Right ventricle myocardium inferior (tissue), 1 donor: ENCODE data around the gene SLC30A3. TPM values are rescaled to one million over a fixed set of nuclear protein-coding genes. Genes with fewer than 3 reads are reported as not detected.

Source experiments
- ATAC-seq: fragments of 200-7000 bp; cut with Tn5 transposase; one replicate; pipeline ENCODE4 v1.9.1; 2020; ENCODE audit warnings: mild to moderate bottlenecking, moderate library complexity
- DNase-seq: peaks from one replicate; pipeline ENCODE4 v3.0.0; 2021; ENCODE audit errors: missing footprints
- intact Hi-C: fragments of 100-400 bp; cut with DNase I; formaldehyde crosslinking; loops from one replicate; pipeline ENCODE4 v1.11.0; 2022
- total RNA-seq: library from RNA; stranded (reverse); fragmentation: NEBNext Ultra II Directional; extraction: Animal tissue kit (Norgen Biotek cat#: 25700); gene quantifications from one replicate; pipeline ENCODE4 v1.2.1, GENCODE V29; 2021
- donor health status: DM: no; HTN: yes; CAD: no; lungs with severe emphysema.

Gene SLC30A3
- total RNA-seq, 1 donor from 2014 or later, result 10.1 TPM

DNA sequence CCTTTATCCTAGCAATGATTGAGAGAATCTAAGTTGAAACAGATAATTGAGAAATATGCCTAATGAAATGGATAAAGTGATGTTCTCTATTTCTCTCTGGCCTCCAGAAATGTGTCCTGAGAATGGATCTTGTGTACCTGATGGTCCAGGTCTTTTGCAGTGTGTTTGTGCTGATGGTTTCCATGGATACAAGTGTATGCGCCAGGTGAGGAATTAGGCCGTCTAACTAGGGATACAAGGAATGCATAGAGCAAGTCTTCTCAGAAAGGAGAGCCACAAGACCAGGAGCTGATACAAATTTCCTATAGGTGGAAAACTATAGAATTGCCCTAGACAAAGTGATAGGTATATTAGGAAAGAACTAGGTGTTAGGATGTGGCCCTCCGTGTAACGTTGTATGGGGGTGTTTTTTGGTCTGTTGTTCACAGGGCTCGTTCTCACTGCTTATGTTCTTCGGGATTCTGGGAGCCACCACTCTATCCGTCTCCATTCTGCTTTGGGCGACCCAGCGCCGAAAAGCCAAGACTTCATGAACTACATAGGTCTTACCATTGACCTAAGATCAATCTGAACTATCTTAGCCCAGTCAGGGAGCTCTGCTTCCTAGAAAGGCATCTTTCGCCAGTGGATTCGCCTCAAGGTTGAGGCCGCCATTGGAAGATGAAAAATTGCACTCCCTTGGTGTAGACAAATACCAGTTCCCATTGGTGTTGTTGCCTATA, 46.3 kb downstream of the SLC30A3 start:
- intact Hi-C loops, result no loop called here
- DNase-seq (no peak), ATAC-seq (no peak)

DNA sequence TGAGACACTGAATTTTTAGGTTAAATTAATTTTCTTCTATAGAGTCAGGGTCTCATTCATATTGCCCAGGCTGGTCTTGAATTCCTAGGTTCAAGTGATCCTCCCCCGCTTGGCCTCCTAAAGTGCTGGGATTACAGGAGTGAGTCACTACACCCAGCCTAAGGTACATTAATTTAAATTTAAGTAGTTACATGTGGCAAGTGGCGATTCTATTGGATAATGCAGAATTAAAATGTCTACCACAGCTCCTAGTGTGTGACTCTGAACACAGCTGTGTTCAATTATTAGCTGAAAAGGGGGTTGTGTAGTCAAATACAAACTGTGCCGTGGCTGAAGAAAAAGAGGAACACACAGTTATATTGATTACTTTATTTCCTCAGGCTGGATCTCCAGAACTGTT, 47.9 kb downstream of the SLC30A3 start:
- intact Hi-C loops, result loop anchor here (5.0 kb wide), 2 partner anchors 157 to 243 kb away; partner anchors contain the start of genes EIF2B4, MAPRE3 and SNX17
- ATAC-seq (no peak), DNase-seq (no peak)

DNA sequence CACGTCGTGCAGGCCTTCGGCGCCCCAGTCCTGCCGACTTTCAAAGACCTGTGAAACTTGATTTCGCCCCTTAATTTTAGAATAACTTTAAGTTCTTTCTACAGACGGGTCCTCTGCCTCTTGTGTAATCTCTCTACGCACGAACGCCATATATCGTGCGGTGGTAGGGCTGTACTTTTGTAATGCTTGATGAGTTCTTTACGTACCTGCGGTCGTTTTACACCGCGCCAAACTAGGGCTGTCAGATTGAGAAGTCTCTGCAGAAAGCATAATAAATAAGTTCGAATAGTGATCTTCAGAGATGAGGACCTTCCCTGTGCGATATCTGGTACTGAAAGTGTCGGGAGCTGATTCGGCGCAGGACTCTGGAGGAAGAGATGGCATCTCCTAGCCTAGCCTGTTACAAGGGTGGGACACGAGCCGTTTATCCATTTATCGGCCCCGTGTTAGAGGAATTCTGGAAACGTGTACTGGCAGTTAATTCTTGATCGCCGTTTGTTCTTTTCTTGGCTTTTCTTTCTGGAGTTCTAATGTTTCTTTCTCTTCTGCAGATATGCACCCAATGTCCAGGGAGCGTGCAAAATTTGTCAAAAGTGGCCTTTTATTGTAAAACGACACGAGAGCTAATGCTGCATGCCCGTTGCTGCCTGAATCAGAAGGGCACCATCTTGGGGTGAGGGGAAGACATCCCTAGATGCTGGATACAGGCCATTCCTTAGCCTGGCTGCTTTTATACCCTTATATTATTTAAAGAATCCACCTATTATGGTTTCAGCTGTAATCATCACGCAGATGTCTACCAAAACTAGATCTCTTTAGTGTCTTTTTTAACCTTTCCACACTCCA, 50.0 kb downstream of the SLC30A3 start:
- ATAC-seq, result peak; percentile 7
- intact Hi-C loops, result loop anchor here (5.0 kb wide), 2 partner anchors 159 to 241 kb away; partner anchors contain the start of genes EIF2B4, MAPRE3 and SNX17
- no peak for DNase-seq

DNA sequence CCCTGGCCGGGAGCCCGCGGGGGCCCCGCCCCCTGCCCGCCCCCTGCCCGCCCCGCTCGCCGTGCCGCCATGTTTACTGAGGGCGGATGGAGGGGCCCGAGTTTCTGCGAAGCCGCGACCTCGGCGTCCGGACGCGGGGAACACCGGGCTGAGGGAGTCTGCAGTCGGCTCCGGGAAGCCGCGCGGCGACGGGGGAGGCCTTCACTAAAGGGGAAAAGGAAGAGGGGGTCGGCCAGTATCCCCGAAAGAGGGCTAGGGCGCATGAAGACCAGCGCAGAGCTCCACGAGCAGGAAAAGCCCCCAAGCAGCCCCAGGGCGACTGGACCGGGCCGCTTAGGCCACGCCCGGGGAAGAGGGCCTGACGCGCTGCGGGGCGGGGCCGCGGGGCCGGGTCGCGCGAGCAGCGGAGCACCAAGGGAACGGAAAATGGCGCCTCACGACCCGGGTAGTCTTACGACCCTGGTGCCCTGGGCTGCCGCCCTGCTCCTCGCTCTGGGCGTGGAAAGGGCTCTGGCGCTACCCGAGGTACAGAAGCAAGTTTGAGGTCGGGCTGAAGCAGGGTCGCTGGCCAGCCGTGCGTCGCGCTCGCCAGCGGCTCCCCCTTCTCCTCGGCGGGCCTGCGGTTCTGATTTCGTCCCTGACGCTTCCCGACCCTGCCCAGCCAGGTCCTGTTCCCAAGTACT, 50.8 kb downstream of the SLC30A3 start, which contains the start of the genes ATRAID and SLC5A6:
ATRAID (plus strand) TSS at position 99 of the 683 bp plus-strand sequence; CDS start at position 427, 328 bp downstream.
SLC5A6 (minus strand) TSS at position 326 of the 683 bp plus-strand sequence. CDS start 4,618 bp downstream, outside the sequence.
- intact Hi-C loops, result loop anchor here (5.0 kb wide), 2 partner anchors 160 to 240 kb away; partner anchors contain the start of genes EIF2B4, MAPRE3 and SNX17
- peak; percentile 95 for DNase-seq
- peak; percentile 98 for ATAC-seq

DNA sequence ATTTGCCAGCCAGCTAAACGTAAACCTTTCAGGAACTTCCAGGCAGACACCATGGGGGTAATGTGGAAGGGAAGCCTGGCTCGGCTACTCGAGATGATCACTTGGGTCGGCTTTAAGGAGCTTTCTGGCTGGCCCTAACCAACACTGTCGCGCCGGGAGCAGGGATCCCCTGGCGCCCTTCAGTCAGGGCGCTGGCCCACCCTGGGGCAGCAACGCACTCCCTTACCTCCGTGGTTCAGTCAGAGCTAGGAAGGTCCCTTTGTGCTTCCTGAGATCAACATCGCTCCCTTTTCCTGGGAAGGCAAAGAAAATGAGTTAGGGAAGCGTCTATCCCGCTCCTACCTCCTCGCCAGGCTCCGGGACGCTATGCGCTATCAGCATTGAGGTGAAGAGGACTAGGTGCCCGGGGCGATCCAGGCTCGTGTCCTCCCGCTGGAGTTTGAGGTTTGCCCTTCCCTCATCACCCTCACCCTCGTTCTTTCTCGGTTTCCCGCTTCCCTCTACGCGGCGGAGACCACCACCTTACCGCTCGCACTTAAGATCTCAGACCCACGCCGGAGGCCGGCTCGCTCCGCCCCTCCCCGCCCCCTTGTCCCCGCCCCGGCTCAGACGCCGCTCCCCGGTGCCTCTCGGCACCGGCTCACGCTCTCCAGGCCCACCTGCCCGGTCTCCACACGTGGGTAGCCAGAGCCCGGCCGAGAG, 51.5 kb downstream of the SLC30A3 start:
- intact Hi-C loops, result loop anchor here (5.0 kb wide), 2 partner anchors 161 to 239 kb away; partner anchors contain the start of genes EIF2B4, MAPRE3 and SNX17

GRCh38 chr2:27209621-27210401, 53.0 kb downstream of the SLC30A3 start:
- ATAC-seq (no peak), DNase-seq (no peak)
- intact Hi-C loops, result loop anchor here (5.0 kb wide), 2 partner anchors 162 to 238 kb away; partner anchors contain the start of genes EIF2B4, MAPRE3 and SNX17

More for the DNA sequence above, 51.5 kb downstream of the SLC30A3 start:
- ATAC-seq, result peak; percentile 8
- DNase-seq, result no peak

- intact Hi-C loops, result no loop called here
- DNase-seq, result no peak
- no peak for ATAC-seq
These were observed 54.3 kb downstream of the SLC30A3 start for GRCh38 chr2:27208486-27209050.

DNA sequence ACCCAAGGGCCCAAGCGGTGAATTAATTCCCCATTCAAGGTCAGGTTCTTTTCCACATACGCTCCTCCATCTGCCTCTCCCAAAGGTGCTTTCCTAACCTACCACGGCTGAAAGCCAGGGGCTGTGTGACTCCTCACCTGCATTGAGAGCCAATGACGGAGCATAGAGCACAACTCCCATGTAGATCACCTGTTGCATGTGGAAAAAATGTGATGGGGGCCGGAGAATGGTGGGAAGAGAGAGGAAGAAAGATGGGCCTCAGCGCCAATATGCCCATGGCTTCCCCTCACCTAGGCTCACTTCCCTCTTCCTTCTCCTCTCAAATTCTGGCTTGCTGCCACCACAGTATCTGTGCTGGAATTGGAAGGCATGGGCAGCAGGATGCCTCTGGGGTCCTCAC, 56.5 kb downstream of the SLC30A3 start:
- DNase-seq (no peak), ATAC-seq (no peak)
- intact Hi-C loops, result no loop called here

DNA sequence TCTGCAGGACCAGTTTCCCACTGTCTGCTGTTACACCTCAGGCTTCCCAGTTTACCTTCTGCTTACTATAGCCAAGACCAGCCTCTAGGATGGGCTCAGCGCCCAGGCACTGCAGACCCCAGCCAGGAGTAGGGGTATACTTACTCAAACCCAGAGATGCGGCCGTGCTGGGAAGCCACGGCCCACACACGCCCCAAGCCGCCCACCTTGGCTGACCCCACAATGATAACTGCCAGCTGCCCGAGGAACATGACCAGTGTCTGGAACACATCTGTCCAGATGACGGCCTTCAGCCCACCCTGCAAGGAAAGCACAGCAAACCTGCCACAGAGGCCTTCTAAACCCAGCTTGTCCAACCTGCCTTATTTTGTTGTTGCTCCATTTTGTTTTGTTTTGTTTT, 57.6 kb downstream of the SLC30A3 start:
- ATAC-seq (no peak), DNase-seq (no peak)
- intact Hi-C loops, result no loop called here

GRCh38 chr2:27204566-27204965, 58.3 kb downstream of the SLC30A3 start:
- DNase-seq (no peak), ATAC-seq (no peak)
- intact Hi-C loops, result no loop called here

GRCh38 chr2:27203741-27204140, 59.1 kb downstream of the SLC30A3 start:
- DNase-seq (no peak), ATAC-seq (no peak)
- intact Hi-C loops, result no loop called here

Other genes starting within 250 kb of the SLC30A3 start
- gene TMEM214, start 230.1 kb downstream of the SLC30A3 start, total RNA-seq, result 32.7 TPM
- gene AGBL5, start 211.4 kb downstream of the SLC30A3 start, total RNA-seq, result 9.9 TPM
- gene OST4, start 191.4 kb downstream of the SLC30A3 start, total RNA-seq, result 411 TPM
- gene EMILIN1, start 184.4 kb downstream of the SLC30A3 start, total RNA-seq, result 25.8 TPM
- gene KHK, start 176.3 kb downstream of the SLC30A3 start, total RNA-seq, result 4.5 TPM
- 0.84 TPM for gene CGREF1, start 143.9 kb downstream of the SLC30A3 start, total RNA-seq
- 2.4 TPM for gene ABHD1, start 139.2 kb downstream of the SLC30A3 start, total RNA-seq
- 54.5 TPM for gene PREB, start 128.4 kb downstream of the SLC30A3 start, total RNA-seq
- not detected for gene PRR30, start 123.6 kb downstream of the SLC30A3 start, total RNA-seq
- 0.16 TPM for gene TCF23, start 114.0 kb downstream of the SLC30A3 start, total RNA-seq
- 115 TPM for gene ATRAID, start 51.0 kb downstream of the SLC30A3 start, total RNA-seq
- 12.3 TPM for gene SLC5A6, start 50.8 kb downstream of the SLC30A3 start, total RNA-seq
- gene CAD, start 45.7 kb downstream of the SLC30A3 start, total RNA-seq, result 9.4 TPM
- 1.9 TPM for gene DNAJC5G, start 12.4 kb upstream of the SLC30A3 start, total RNA-seq
- gene TRIM54, start 19.4 kb upstream of the SLC30A3 start, total RNA-seq, result 282 TPM
- gene UCN, start 45.4 kb upstream of the SLC30A3 start, total RNA-seq, result 0.84 TPM
- 48.0 TPM for gene MPV17, start 60.0 kb upstream of the SLC30A3 start, total RNA-seq
- gene GTF3C2, start 93.7 kb upstream of the SLC30A3 start, total RNA-seq, result 17.3 TPM
- 40.3 TPM for gene EIF2B4, start 107.3 kb upstream of the SLC30A3 start, total RNA-seq
- gene SNX17, start 107.6 kb upstream of the SLC30A3 start, total RNA-seq, result 57.6 TPM
- 6.8 TPM for gene ZNF513, start 117.7 kb upstream of the SLC30A3 start, total RNA-seq
- gene PPM1G, start 146.5 kb upstream of the SLC30A3 start, total RNA-seq, result 35.6 TPM
- 58.4 TPM for gene NRBP1, start 165.6 kb upstream of the SLC30A3 start, total RNA-seq
- gene KRTCAP3, start 179.3 kb upstream of the SLC30A3 start, total RNA-seq, result 0.60 TPM
- gene IFT172, start 226.7 kb upstream of the SLC30A3 start, total RNA-seq, result 19.3 TPM
- 2.9 TPM for gene FNDC4, start 232.2 kb upstream of the SLC30A3 start, total RNA-seq
- not detected for gene GCKR, start 233.8 kb upstream of the SLC30A3 start, total RNA-seq